Renal pelvis (tissue), 12 donors: ENCODE results near the gene ADH5. TPM values are rescaled to one million over a fixed set of nuclear protein-coding genes. Genes with fewer than 3 reads are reported as not detected.
"Not testable (repeated sequence)": the region's sequence is repeated elsewhere in the genome, so short reads cannot be mapped to it uniquely, and the experiment has no call there.

Experiments used
- DNase-seq: peaks from one replicate; pipeline ENCODE4 v3.0.0-alpha.2; 2013
- long read RNA-seq, 16 experiments: transcript quantifications; one replicate each; lab custom pipeline, GENCODE V29; 2026
- polyA plus RNA-seq, 3 donors: library from polyadenylated mRNA; unstranded; fragments of 120-200 nt; gene quantifications; one replicate each; pipeline ENCODE4 v1.2.1, GENCODE V29; 2013; ENCODE audit not compliant: insufficient read length in 3 of 3

The ADH5 gene
- polyA plus RNA-seq, result 100 to 1,000 TPM; 259 to 262 (median 262) TPM
- long read RNA-seq, donor 1, transcript ADH5-201 (9 exons, 2,615 nt), result major isoform, 51 of 179 reads
- long read RNA-seq, donor 1, partial matches to known transcripts, result 115 of 179 reads
- long read RNA-seq, donor 1, other reads (novel, unspliced or antisense), result 10 of 179 reads
- long read RNA-seq, donor 2, transcript ADH5-201 (9 exons, 2,615 nt), result major isoform, 77 of 249 reads
- long read RNA-seq, donor 2, partial matches to known transcripts, result 159 of 249 reads
- long read RNA-seq, donor 2, other reads (novel, unspliced or antisense), result 9 of 249 reads
- long read RNA-seq, donor 3, transcript ADH5-201 (9 exons, 2,615 nt), result major isoform, 54 of 172 reads
- long read RNA-seq, donor 3, partial matches to known transcripts, result 115 of 172 reads
- long read RNA-seq, donor 3, other reads (novel, unspliced or antisense), result 0 of 172 reads
- long read RNA-seq, donor 4, transcript ADH5-201 (9 exons, 2,615 nt), result major isoform, 39 of 191 reads
- long read RNA-seq, donor 4, partial matches to known transcripts, result 141 of 191 reads
- long read RNA-seq, donor 4, other reads (novel, unspliced or antisense), result 5 of 191 reads
- long read RNA-seq, donor 5, transcript ADH5-201 (9 exons, 2,615 nt), result major isoform, 33 of 64 reads
- long read RNA-seq, donor 5, partial matches to known transcripts, result 29 of 64 reads
- long read RNA-seq, donor 5, other reads (novel, unspliced or antisense), result 0 of 64 reads
- long read RNA-seq, donor 6, transcript ADH5-201 (9 exons, 2,615 nt), result major isoform, 36 of 193 reads
- long read RNA-seq, donor 6, partial matches to known transcripts, result 153 of 193 reads
- long read RNA-seq, donor 6, other reads (novel, unspliced or antisense), result 0 of 193 reads
- long read RNA-seq, donor 7, transcript ADH5-201 (9 exons, 2,615 nt), result major isoform, 55 of 188 reads
- long read RNA-seq, donor 7, partial matches to known transcripts, result 122 of 188 reads
- long read RNA-seq, donor 7, other reads (novel, unspliced or antisense), result 9 of 188 reads
- long read RNA-seq, donor 8, transcript ADH5-201 (9 exons, 2,615 nt), result major isoform, 22 of 65 reads
- long read RNA-seq, donor 8, partial matches to known transcripts, result 40 of 65 reads
- long read RNA-seq, donor 8, other reads (novel, unspliced or antisense), result 0 of 65 reads
- long read RNA-seq, donor 9, transcript ADH5-208 (6 exons, 1,909 nt), result minor isoform, 9 of 298 reads
- long read RNA-seq, donor 9, transcript ADH5-201 (9 exons, 2,615 nt), result major isoform, 97 of 298 reads
- long read RNA-seq, donor 9, partial matches to known transcripts, result 188 of 298 reads
- long read RNA-seq, donor 9, other reads (novel, unspliced or antisense), result 0 of 298 reads
- long read RNA-seq, donor 10, transcript ADH5-201 (9 exons, 2,615 nt), result major isoform, 41 of 184 reads
- long read RNA-seq, donor 10, transcript ADH5-208 (6 exons, 1,909 nt), result minor isoform, 8 of 184 reads
- long read RNA-seq, donor 10, partial matches to known transcripts, result 132 of 184 reads
- long read RNA-seq, donor 10, other reads (novel, unspliced or antisense), result 0 of 184 reads
- long read RNA-seq, donor 11, transcript ADH5-201 (9 exons, 2,615 nt), result major isoform, 48 of 109 reads
- long read RNA-seq, donor 11, partial matches to known transcripts, result 54 of 109 reads
- long read RNA-seq, donor 11, other reads (novel, unspliced or antisense), result 6 of 109 reads
- long read RNA-seq, donor 12, transcript ADH5-201 (9 exons, 2,615 nt), result major isoform, 66 of 319 reads
- long read RNA-seq, donor 12, partial matches to known transcripts, result 239 of 319 reads
- long read RNA-seq, donor 12, other reads (novel, unspliced or antisense), result 10 of 319 reads
- long read RNA-seq, donor 13, transcript ADH5-201 (9 exons, 2,615 nt), result major isoform, 20 of 73 reads
- long read RNA-seq, donor 13, partial matches to known transcripts, result 51 of 73 reads
- long read RNA-seq, donor 13, other reads (novel, unspliced or antisense), result 0 of 73 reads
- long read RNA-seq, donor 14, transcript ADH5-201 (9 exons, 2,615 nt), result major isoform, 51 of 224 reads
- long read RNA-seq, donor 14, partial matches to known transcripts, result 161 of 224 reads
- long read RNA-seq, donor 14, other reads (novel, unspliced or antisense), result 6 of 224 reads
- long read RNA-seq, donor 15, transcript ADH5-201 (9 exons, 2,615 nt), result major isoform, 62 of 225 reads
- long read RNA-seq, donor 15, partial matches to known transcripts, result 160 of 225 reads
- long read RNA-seq, donor 15, other reads (novel, unspliced or antisense), result 0 of 225 reads
- long read RNA-seq, donor 16, transcript ADH5-201 (9 exons, 2,615 nt), result major isoform, 66 of 237 reads
- long read RNA-seq, donor 16, partial matches to known transcripts, result 158 of 237 reads
- long read RNA-seq, donor 16, other reads (novel, unspliced or antisense), result 6 of 237 reads

DNA sequence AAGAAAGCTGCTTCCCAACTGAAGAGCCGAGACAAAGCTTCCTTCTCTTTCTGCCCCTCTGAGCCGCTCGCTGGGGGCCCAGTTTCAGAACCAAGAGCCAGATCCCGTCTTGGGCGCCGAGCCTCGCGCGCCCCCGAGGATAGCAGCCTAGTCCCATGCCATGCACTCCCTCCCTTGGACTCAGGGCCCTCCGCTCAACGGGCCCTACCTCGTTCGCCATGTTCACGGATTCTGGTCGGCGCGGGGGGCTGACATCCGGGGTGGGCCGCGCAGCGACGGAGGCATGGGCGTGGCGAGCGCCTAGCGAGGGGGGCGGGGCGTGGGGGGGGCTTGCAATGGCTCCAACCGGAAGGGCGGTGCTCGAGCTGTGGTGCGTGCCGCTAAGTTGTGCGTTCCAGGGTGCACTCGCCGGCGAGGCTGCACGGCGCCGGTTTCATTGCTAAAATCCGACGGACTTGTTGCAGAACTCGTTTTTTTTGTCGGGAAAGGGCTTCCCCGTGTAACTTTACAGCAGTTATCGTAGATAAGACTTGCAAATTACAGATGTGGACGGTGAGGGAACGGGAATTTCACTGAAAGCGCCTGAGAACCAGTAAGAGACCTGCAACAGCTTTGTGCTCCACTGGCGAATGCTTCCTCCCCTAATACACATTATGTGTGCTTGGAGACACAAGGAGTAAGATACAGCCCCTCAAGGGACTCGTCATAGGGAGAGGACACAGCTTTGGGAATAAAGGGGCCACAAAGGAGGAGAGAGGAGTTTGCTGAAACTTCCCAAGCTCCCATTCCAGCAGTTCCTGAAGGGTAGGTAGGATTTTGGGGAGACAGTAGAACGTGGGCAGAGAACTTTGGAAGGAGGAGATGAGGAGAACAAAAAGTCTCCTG is at the start of gene ADH5:
TSS of gene ADH5 (minus strand) at position 308 of the 885 bp plus-strand sequence. CDS start at position 220, 88 bp downstream.
- DNase-seq, result peak; percentile 87

DNA sequence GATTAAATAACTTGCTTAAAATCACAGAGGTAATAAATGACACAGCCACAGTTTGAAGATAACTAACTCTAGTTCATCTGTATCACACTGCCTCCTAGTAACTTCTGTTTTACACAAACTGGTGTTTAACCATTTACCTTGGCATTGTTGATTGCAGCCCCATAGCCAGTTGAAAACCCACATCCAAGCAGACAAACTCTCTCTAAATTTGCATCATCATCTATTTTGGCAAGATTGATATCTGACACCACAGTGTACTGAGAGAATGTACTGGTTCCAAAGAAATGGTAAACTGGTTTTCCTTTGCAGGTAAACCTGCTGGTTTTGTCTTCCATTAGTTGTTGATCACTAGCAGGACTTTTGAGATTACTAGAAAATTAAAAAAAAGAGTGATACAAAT is 47.7 kb upstream of the ADH5 start:
- DNase-seq, result no peak

GRCh38 chr4:99135541-99136162 is 47.1 kb upstream of the ADH5 start:
- DNase-seq, result no peak

DNA sequence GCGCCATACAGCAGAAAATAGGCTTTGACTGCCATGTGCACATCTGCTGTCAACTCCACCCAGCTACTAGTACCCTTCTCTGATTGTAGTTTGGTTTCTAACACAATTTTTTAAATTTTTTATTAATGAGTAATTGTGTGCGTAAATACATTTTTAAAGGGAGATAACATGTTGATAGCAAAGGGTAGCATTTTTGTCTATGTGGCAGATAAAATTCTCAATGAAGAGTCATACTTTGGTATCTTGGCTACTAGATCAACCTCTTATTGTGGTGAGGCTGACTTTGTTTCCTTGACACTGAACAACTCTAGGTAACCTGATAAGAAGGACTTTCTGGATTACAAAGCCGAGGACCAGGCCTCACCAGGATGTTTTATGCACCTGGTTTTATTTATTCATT is 46.0 kb upstream of the ADH5 start:
- DNase-seq, result no peak

GRCh38 chr4:99131378-99131777 is 42.8 kb upstream of the ADH5 start:
- DNase-seq, result no peak

DNA sequence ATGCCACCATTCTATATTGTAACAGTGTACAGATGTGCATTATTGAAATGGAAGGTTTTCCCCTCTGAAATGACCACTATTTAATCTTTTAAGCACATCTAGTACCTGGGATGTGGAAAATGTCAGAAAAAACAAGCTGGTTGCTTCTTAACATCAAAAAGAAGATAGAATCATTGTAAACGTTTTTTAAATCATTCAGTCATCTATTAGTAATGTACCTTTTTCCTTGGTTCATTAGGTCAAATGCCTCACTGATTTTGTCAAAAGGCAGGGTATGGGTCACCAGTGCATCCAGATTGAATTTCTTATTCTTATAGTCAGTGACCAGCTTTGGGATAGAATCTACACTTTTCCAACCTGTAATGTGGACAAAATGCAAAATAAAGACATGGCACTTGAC is 37.8 kb upstream of the ADH5 start:
- no peak for DNase-seq

GRCh38 chr4:99121008-99121407 is 32.4 kb upstream of the ADH5 start:
- DNase-seq, result no peak

DNA sequence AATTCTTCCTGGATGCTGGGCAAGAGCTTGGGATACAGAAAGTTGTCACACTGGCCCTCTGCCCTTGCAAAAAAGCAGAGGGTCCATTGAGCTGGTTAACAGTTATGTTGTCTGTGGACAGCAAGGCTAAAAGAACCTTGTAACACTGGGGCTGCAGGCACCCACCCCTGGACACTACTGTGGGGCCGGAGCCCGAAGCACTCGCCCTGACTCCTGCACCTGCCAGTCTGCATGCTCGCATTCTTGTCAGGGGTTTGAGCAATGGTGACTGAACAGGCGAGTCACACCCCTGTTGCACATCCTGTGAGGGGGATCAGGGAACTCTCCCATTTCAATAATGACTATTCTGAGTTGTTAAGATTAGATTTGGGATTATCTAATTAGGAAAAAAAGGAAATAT is 31.9 kb upstream of the ADH5 start:
- no peak for DNase-seq

DNA sequence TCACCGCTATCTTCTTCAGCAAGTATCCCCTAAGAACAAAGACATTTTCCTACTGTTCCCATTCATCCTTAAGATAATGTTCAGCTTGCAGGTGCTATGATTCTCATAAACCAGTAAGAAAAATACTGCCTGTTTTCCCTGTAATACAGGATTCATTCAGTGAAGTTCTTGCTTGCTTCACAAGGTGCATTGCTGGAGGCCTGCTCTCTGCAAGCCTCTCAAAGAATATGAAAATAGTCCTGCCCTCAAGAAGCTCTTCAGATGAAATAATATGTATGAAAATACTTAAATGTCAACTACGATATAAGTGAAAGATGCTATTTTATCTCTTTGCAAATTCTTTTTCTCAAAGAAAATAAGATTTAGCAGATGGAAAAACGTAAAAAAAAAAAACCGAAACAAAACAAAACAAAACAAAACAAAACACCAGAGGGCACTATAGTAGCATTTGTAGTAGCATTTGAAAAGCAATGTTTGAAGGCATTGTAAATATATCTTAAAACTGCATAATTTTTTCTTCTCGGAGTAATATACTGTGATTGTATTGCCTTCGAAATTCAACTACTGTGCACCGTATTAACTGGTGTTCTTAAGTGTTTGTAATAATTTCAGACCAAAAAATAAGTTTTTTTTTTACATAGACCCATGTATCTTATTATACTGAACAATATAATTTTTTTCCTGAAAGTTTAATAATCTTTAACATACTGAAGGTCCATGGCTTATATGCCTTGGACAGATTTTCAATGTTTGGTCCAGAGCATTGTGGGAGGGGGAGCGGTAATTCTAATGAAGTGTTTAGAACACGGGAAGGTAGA is 29.5 kb upstream of the ADH5 start:
- peak; percentile 5 for DNase-seq

DNA sequence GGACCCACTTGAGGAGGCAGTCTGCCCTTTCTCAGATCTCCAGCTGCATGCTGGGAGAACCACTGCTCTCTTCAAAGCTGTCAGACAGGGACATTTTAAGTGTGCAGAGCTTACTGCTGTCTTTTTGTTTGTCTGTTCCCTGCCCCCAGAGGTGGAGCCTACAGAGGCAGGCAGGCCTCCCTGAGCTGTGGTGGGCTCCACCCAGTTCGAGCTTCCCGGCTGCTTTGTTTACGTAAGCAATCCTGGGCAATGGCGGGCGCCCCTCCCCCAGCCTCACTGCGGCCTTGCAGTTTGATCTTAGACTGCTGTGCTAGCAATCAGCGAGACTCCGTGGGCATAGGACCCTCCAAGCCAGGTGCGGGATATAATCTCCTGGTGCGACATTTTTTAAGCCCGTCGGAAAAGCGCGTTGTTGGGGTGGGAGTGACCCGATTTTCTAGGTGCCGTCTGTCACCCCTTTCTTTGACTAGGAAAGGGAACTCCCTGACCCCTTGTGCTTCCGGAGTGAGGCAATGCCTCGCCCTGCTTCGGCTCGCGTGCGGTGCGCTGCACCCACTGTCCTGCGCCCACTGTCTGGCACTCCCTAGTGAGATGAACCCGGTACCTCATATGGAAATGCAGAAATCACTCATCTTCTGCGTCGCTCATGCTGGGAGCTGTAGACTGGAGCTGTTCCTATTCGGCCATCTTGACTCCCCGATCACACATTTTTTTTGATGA is 28.7 kb upstream of the ADH5 start:
- not testable (repeated sequence) for DNase-seq

GRCh38 chr4:99109286-99109685 is 20.7 kb upstream of the ADH5 start:
- not testable (repeated sequence) for DNase-seq

DNA sequence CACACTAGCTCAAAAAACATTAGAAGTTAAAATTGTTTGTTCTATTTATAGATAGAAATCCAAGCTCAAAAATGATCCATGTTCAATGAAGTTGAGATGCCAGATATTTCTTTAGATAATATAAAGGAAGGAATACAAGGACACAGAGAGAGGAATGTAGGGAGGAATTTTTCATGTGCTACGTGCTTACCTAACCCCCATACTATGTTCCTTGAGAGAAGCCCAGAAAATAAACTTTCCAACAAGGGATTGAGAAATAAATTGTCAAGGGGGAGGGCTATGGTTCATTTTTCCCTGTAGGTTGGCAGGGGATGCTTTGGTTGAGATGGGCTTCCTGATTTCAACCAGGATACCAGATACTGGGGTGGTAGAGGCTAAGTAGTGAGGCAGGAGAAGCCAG is 15.6 kb upstream of the ADH5 start:
- no peak for DNase-seq

GRCh38 chr4:99103166-99103565 is 14.6 kb upstream of the ADH5 start:
- DNase-seq, result no peak

GRCh38 chr4:99102634-99103033 is 14.0 kb upstream of the ADH5 start:
- no peak for DNase-seq

GRCh38 chr4:99100876-99101275 is 12.3 kb upstream of the ADH5 start:
- no peak for DNase-seq

GRCh38 chr4:99099814-99100213 is 11.2 kb upstream of the ADH5 start:
- not testable (repeated sequence) for DNase-seq
